Subcutaneous abdominal adipose tissue (tissue), 5 donors: Measurements from ENCODE around the gene KLK13.

Experiments used
- H3K27ac ChIP-seq: one replicate; pipeline ENCODE4 v1.7.0; 2013; ENCODE audit warnings: low read depth, mild to moderate bottlenecking, inconsistent platforms, low read length, moderate library complexity
- H3K27me3 ChIP-seq, 5 donors: one replicate each; pipeline ENCODE4 v1.7.0; 2013; ENCODE audit warnings: low read length in 5 of 5, inconsistent platforms in 1 of 5; ENCODE audit not compliant: control insufficient read depth in 5 of 5, insufficient read depth in 4 of 5
- H3K36me3 ChIP-seq, 5 donors: one replicate each; pipeline ENCODE4 v1.7.0; 2013; ENCODE audit warnings: low read length in 5 of 5; ENCODE audit not compliant: control insufficient read depth in 5 of 5, insufficient read depth in 5 of 5
- H3K4me1 ChIP-seq, 5 donors: one replicate each; pipeline ENCODE4 v1.7.0; 2013; ENCODE audit warnings: low read length in 5 of 5, mild to moderate bottlenecking in 3 of 5, moderate library complexity in 1 of 5; ENCODE audit not compliant: control insufficient read depth in 5 of 5, insufficient read depth in 5 of 5
- H3K4me3 ChIP-seq, 5 donors: one replicate each; pipeline ENCODE4 v1.7.0; 2013; ENCODE audit warnings: low read length in 5 of 5, low read depth in 1 of 5
- H3K9ac ChIP-seq, 5 donors: one replicate each; pipeline ENCODE4 v1.7.0; 2013; ENCODE audit warnings: low read length in 5 of 5, mild to moderate bottlenecking in 4 of 5, moderate library complexity in 3 of 5
- H3K9me3 ChIP-seq, 5 donors: one replicate each; pipeline ENCODE4 v1.7.0; 2013; ENCODE audit warnings: low read length in 5 of 5; ENCODE audit not compliant: control insufficient read depth in 5 of 5
- donor health status: healthy.
- donor health status: healthy.
- donor health status: healthy.
- donor health status: healthy.
- donor health status: healthy.

The KLK13 gene

GRCh38 chr19:51015691-51016267 is 49.1 kb downstream of the KLK13 start:
- Histone ChIP-seq H3K9me3 (no peaks in the 10 kb centered on the region), H3K4me3 (no peak overlapping the region), H3K27ac (no peak overlapping the region), H3K36me3 (no peaks in the 10 kb centered on the region), H3K4me1 (peaks cover 0 to 25% (median 16%) of the 10 kb centered on the region in 5 donors), H3K27me3 (peaks cover 36 to 67% (median 50%) of the 10 kb centered on the region in 5 donors), H3K9ac (no peak overlapping the region)

- Histone ChIP-seq H3K9ac (no peak overlapping the region), H3K4me3 (no peak overlapping the region), H3K4me1 (peaks cover 0 to 15% (median 13%) of the 10 kb centered on the region in 5 donors), H3K27ac (no peak overlapping the region), H3K27me3 (peaks cover 26 to 60% (median 53%) of the 10 kb centered on the region in 5 donors), H3K36me3 (no peaks in the 10 kb centered on the region), H3K9me3 (no peaks in the 10 kb centered on the region)
These were observed 50.6 kb downstream of the KLK13 start for GRCh38 chr19:51014242-51014641.

GRCh38 chr19:51012661-51013190 is 52.2 kb downstream of the KLK13 start:
- Histone ChIP-seq H3K4me1 (peaks cover 0 to 10% (median 8%) of the 10 kb centered on the region in 5 donors), H3K36me3 (no peaks in the 10 kb centered on the region), H3K27me3 (peaks cover 22 to 55% (median 51%) of the 10 kb centered on the region in 5 donors), H3K9me3 (no peaks in the 10 kb centered on the region), H3K27ac (no peak overlapping the region), H3K9ac (no peak overlapping the region), H3K4me3 (no peak overlapping the region)

GRCh38 chr19:51010066-51010795 is 54.7 kb downstream of the KLK13 start:
- no peak overlapping the region for H3K9ac ChIP-seq
- no peak overlapping the region for H3K27ac ChIP-seq
- H3K4me3 ChIP-seq: no peak overlapping the region
- H3K36me3 ChIP-seq: no peaks in the 10 kb centered on the region
- no peaks in the 10 kb centered on the region for H3K4me1 ChIP-seq
- peaks cover 17 to 44% (median 42%) of the 10 kb centered on the region in 5 donors for H3K27me3 ChIP-seq
- no peaks in the 10 kb centered on the region for H3K9me3 ChIP-seq

GRCh38 chr19:51009061-51009891 is 55.6 kb downstream of the KLK13 start:
- H3K9me3 ChIP-seq: no peaks in the 10 kb centered on the region
- H3K36me3 ChIP-seq: no peaks in the 10 kb centered on the region
- no peaks in the 10 kb centered on the region for H3K4me1 ChIP-seq
- H3K4me3 ChIP-seq: no peak overlapping the region
- no peak overlapping the region for H3K27ac ChIP-seq
- no peak overlapping the region for H3K9ac ChIP-seq
- peaks cover 12 to 34% (median 32%) of the 10 kb centered on the region in 5 donors for H3K27me3 ChIP-seq

GRCh38 chr19:51007488-51007887 is 57.4 kb downstream of the KLK13 start:
- Histone ChIP-seq H3K27ac (no peak overlapping the region), H3K36me3 (no peaks in the 10 kb centered on the region), H3K9me3 (no peaks in the 10 kb centered on the region), H3K4me3 (no peak overlapping the region), H3K4me1 (peaks cover 0 to 2% (median 0%) of the 10 kb centered on the region in 5 donors), H3K27me3 (peaks cover 21 to 34% (median 28%) of the 10 kb centered on the region in 5 donors), H3K9ac (no peak overlapping the region)

GRCh38 chr19:51006406-51006805 is 58.5 kb downstream of the KLK13 start:
- H3K36me3 ChIP-seq: no peaks in the 10 kb centered on the region
- no peak overlapping the region for H3K9ac ChIP-seq

More at GRCh38 chr19:51006406-51006805, 58.5 kb downstream of the KLK13 start:
- no peaks in the 10 kb centered on the region for H3K9me3 ChIP-seq
- peaks cover 28 to 43% (median 36%) of the 10 kb centered on the region in 5 donors for H3K27me3 ChIP-seq
- H3K4me1 ChIP-seq: peaks cover 0 to 6% (median 0%) of the 10 kb centered on the region in 5 donors
- H3K27ac ChIP-seq: no peak overlapping the region
- H3K4me3 ChIP-seq: no peak overlapping the region
